HepG2 (cell line): ENCODE data around the gene AHR. TPM values are rescaled to one million over a fixed set of nuclear protein-coding genes. Genes with fewer than 3 reads are reported as not detected.
A peak's percentile ranks its signal among the peaks of the same experiment; 100 is the strongest.

Experiments
- ATAC-seq: fragments of 200-7000 bp; cut with Tn5 transposase; 3 replicates; pipeline ENCODE4 v1.9.1; 2020; ENCODE audit warnings: mild to moderate bottlenecking, moderate library complexity
- BruUV-seq: library from RNA; stranded (reverse); fragments of 400-500 nt; replicated peaks from 2 replicates; lab custom pipeline; 2021; lab: Mats Ljungman, UMichigan
- CTCF ChIA-PET: fragments of 300-600 bp; formaldehyde crosslinking; extraction: SDS; loops from one replicate; lab custom pipeline; 2021; ENCODE audit warnings: low total read pairs, inconsistent platforms, low intra/inter-chr PET ratio; lab: Yijun Ruan, JAX
- POLR2A ChIA-PET: fragments of 350-600 bp; sonication (Branson Sonifier 250); formaldehyde crosslinking; loops from one replicate; lab custom pipeline; 2020; ENCODE audit warnings: antibody characterized with exemption, inconsistent platforms; lab: Yijun Ruan, JAX
- DNase-seq: peaks from one replicate; pipeline ENCODE4 v3.0.0-alpha.2; 2015; ENCODE audit warnings: low spot score
- FAIRE-seq: peaks from 3 replicates; lab custom pipeline; 2011; peaks lifted over from hg19 to GRCh38; lab: Jason Lieb, UNC
- H2AFZ ChIP-seq: one replicate; pipeline ENCODE4 v1.6.1; 2011; ENCODE audit warnings: low read length, inconsistent platforms
- H3K27ac ChIP-seq: fragments of 300-600 bp; 3 replicates; pipeline ENCODE4 v1.8.0; 2011; ENCODE audit warnings: mixed run types, mild to moderate bottlenecking, mixed read lengths, low read length, inconsistent platforms; ENCODE audit not compliant: insufficient read depth; ENCODE audit errors: extremely low read length
- H3K27me3 ChIP-seq, 2 experiments: fragments of 200-600 bp in 1 of 2; 2 replicates in 1 of 2; 3 replicates in 1 of 2; pipeline versions ENCODE4 v1.6.0 to v1.8.0; 2011; ENCODE audit warnings: low read length in 2 of 2, mild to moderate bottlenecking in 2 of 2, moderate library complexity in 2 of 2, inconsistent platforms in 1 of 2; ENCODE audit not compliant: insufficient read depth in 2 of 2, control insufficient read depth in 1 of 2
- H3K36me3 ChIP-seq, 2 experiments: fragments of 200-600 bp in 1 of 2; replicated peaks in 1 of 2; 2 replicates in 1 of 2; 3 replicates in 1 of 2; pipeline versions ENCODE4 v1.5.1 to v1.8.0; 2011; ENCODE audit warnings: low read length in 2 of 2, inconsistent platforms in 1 of 2; ENCODE audit not compliant: insufficient read depth in 2 of 2, control insufficient read depth in 1 of 2
- H3K4me1 ChIP-seq: 2 replicates; pipeline ENCODE4 v1.5.1; 2012; ENCODE audit warnings: low read length, inconsistent platforms; ENCODE audit not compliant: insufficient read depth
- H3K4me2 ChIP-seq: 2 replicates; pipeline ENCODE4 v1.6.0; 2011; ENCODE audit warnings: low read depth, low read length, inconsistent platforms
- H3K4me3 ChIP-seq, 3 experiments: fragments of 200-600 bp in 1 of 3; sonication (generic), shearing (Covaris generic) in 1 of 3; replicated peaks in 1 of 3; 2 replicates each; pipeline ENCODE4 v1.5.1; 2011 to 2016; ENCODE audit warnings: low read length in 3 of 3, inconsistent platforms in 2 of 3, low read depth in 2 of 3, mild to moderate bottlenecking in 2 of 3, control low read depth in 1 of 3, mixed read lengths in 1 of 3; ENCODE audit not compliant: insufficient read depth in 1 of 3
- H3K79me2 ChIP-seq: one replicate; pipeline ENCODE4 v1.6.1; 2011; ENCODE audit warnings: low read length, inconsistent platforms; ENCODE audit not compliant: insufficient read depth
- H3K9ac ChIP-seq: 2 replicates; pipeline ENCODE4 v1.6.0; 2011; ENCODE audit warnings: mild to moderate bottlenecking, low read depth, low read length, inconsistent platforms; ENCODE audit not compliant: insufficient read depth
- H3K9me3 ChIP-seq: 2 replicates; pipeline ENCODE4 v1.5.1; 2012; ENCODE audit warnings: mild to moderate bottlenecking, low read length
- H4K20me1 ChIP-seq: 2 replicates; pipeline ENCODE4 v1.6.0; 2011; ENCODE audit warnings: inconsistent platforms, mild to moderate bottlenecking, low read length, moderate library complexity; ENCODE audit not compliant: insufficient read depth
- CBX2 ChIP-seq, 2 experiments: fragments of 200-600 bp in 1 of 2; sonication (generic); formaldehyde crosslinking in 1 of 2; IDR thresholded peaks; 2 replicates each; pipeline versions ENCODE4 v1.7.0 to v1.8.1; 2018 to 2022; ENCODE audit warnings: low read depth in 2 of 2, low read length in 1 of 2, mild to moderate bottlenecking in 1 of 2, missing genetic modification reagents in 1 of 2
- KDM2A ChIP-seq: sonication (generic); formaldehyde crosslinking; IDR thresholded peaks from 2 replicates; pipeline ENCODE4 v1.4.0; 2020; ENCODE audit warnings: low read depth, missing genetic modification reagents, borderline replicate concordance
- ONECUT2 ChIP-seq: sonication (generic); formaldehyde crosslinking; IDR thresholded peaks from 2 replicates; pipeline ENCODE4 v1.4.0; 2020; ENCODE audit warnings: missing genetic modification reagents
- POLR2AphosphoS2 ChIP-seq: IDR thresholded peaks from 2 replicates; pipeline ENCODE4 v1.6.1; 2011; ENCODE audit warnings: low read depth, low read length, improper control_type of control experiment
- TCF7L2 ChIP-seq: IDR thresholded peaks from 2 replicates; pipeline ENCODE4 v1.6.1; 2011; ENCODE audit warnings: mild to moderate bottlenecking, low read depth, low read length, moderate library complexity
- THAP11 ChIP-seq: IDR thresholded peaks from 2 replicates; pipeline ENCODE4 v1.6.1; 2016; ENCODE audit warnings: missing biosample characterization, missing genetic modification reagents
- ZBTB26 ChIP-seq: IDR thresholded peaks from 2 replicates; pipeline ENCODE4 v1.6.1; 2016; ENCODE audit warnings: missing compliant biosample characterization, missing genetic modification reagents, borderline replicate concordance
- ZKSCAN5 ChIP-seq: sonication (generic); formaldehyde crosslinking; IDR thresholded peaks from 2 replicates; pipeline ENCODE4 v1.5.1; 2020; ENCODE audit warnings: mild to moderate bottlenecking, missing genetic modification reagents
- ZNF253 ChIP-seq: sonication (generic); formaldehyde crosslinking; IDR thresholded peaks from 2 replicates; pipeline ENCODE4 v1.8.0; 2022; ENCODE audit warnings: mild to moderate bottlenecking, missing genetic modification reagents, borderline replicate concordance
- ZSCAN30 ChIP-seq: sonication (generic); formaldehyde crosslinking; IDR thresholded peaks from 2 replicates; pipeline ENCODE4 v1.5.0; 2020; ENCODE audit warnings: mild to moderate bottlenecking, missing genetic modification reagents
- WGBS: methylation state at CpG from one replicate; pipeline ENCODE4 v1.1.6; 2017; ENCODE audit warnings: low lambda C conversion rate; 5-methylcytosine and 5-hydroxymethylcytosine counted together
- in situ Hi-C: cut with HindIII; loops from 2 replicates; pipeline ENCODE4 v1.10.0; 2017; ENCODE audit warnings: low pct_unique_long_range_greater_than_20kb; ENCODE audit not compliant: extremely low pct_ligation_motif_present
- intact Hi-C: fragments of 100-400 bp; cut with micrococcal nuclease; formaldehyde crosslinking; loops from one replicate; pipeline ENCODE4 v1.10.0; 2022; ENCODE audit not compliant: unreplicated experiment
- polyA plus RNA-seq, 8 experiments: library from polyadenylated mRNA; depleted of rRNA in 3 of 8; stranded (reverse) in 7 of 8; unstranded in 1 of 8; fragments of >200 nt; fragmentation: Illumina TruSeq in 4 of 8; extraction: Trizol in 4 of 8; gene quantifications; 2 replicates each; pipeline versions ENCODE4 v1.2.1 to v1.2.3, GENCODE V29; 2011 to 2016; ENCODE audit warnings: low read depth in 4 of 8, missing spikeins in 1 of 8, mixed read lengths in 1 of 8; ENCODE audit not compliant: insufficient read depth in 1 of 8
- total RNA-seq, 5 experiments: library from RNA; depleted of rRNA; stranded (reverse); fragments of >200 nt; fragmentation: Illumina TruSeq; extraction: Trizol; gene quantifications; 2 replicates each; pipeline ENCODE4 v1.2.3, GENCODE V29; 2016; ENCODE audit warnings: low read depth in 1 of 5

The AHR gene
- total and polyA plus RNA-seq, 2 of the 13 experiments (the other 11 are each of a cell fraction or from before 2014, with no cell fraction given) = 9.0 to 31.3 TPM

GRCh38 chr7:17275749-17276671, 22.4 kb upstream of the AHR start:
- Histone ChIP-seq H3K4me1 (no peaks in the 10 kb centered on the region), H3K27me3 (no peaks in the 10 kb centered on the region), H3K9me3 (peaks cover under 1% of the 10 kb centered on the region; the same call in 1 of the 2 replicates), H3K4me3 (no peak overlapping the region), H3K36me3 (no peaks in the 10 kb centered on the region), H3K27ac (no peak overlapping the region), H3K9ac (no peak overlapping the region), H4K20me1 (no peaks in the 10 kb centered on the region), H3K4me2 (no peak overlapping the region), H2AFZ (no peak overlapping the region), H3K79me2 (no peaks in the 10 kb centered on the region)
- intact Hi-C loops = no loop called here
- DNase-seq (peak; percentile 68), FAIRE-seq (no peak), ATAC-seq (peak; percentile 49; the same call in 2 of the 3 replicates)
- BruUV-seq = TSS peak; percentile 99
- POLR2A ChIA-PET = interaction anchor here (0.8 to 2.8 kb wide), 5 partner anchors 22 to 286 kb away, joined by 3 to 28 read pairs (median 5); partner anchors contain the start of gene AHR
- CTCF ChIA-PET = no interaction called here
- in situ Hi-C loops = no loop called here
- TF ChIP-seq ZKSCAN5 (CRISPR knock-in tag) = no peak
- no peak for TF ChIP-seq TCF7L2
- TF ChIP-seq ONECUT2 (CRISPR knock-in tag) = no peak
- no peak for TF ChIP-seq THAP11 (CRISPR knock-in tag)
- TF ChIP-seq POLR2AphosphoS2 = no peak
- no peak for TF ChIP-seq ZBTB26 (CRISPR knock-in tag)
- no peak for TF ChIP-seq KDM2A (CRISPR knock-in tag)
- TF ChIP-seq ZNF253 = no peak
- TF ChIP-seq ZSCAN30 = no peak
- no peak for TF ChIP-seq CBX2 (IDR thresholded peaks at IDR 0.05; ENCODE audit: low read depth, low read length)
- no peak for TF ChIP-seq CBX2 (CRISPR knock-in tag; IDR thresholded peaks at IDR 0.05; ENCODE audit: low read depth)
- WGBS = 80% methylated on average over 4 of the region's 4 CpGs
